Activated naive CD4-positive, alpha-beta T cell (primary cell): Measurements from ENCODE around the gene DYNLT1.
"Not testable (repeated sequence)": the region's sequence is repeated elsewhere in the genome, so short reads cannot be mapped to it uniquely, and the experiment has no call there.

Source experiments
- DNase-seq, 4 experiments: peaks; one replicate each; lab custom pipeline; 2025; lab: John Stamatoyannopoulos, UW

The DYNLT1 gene

DNA sequence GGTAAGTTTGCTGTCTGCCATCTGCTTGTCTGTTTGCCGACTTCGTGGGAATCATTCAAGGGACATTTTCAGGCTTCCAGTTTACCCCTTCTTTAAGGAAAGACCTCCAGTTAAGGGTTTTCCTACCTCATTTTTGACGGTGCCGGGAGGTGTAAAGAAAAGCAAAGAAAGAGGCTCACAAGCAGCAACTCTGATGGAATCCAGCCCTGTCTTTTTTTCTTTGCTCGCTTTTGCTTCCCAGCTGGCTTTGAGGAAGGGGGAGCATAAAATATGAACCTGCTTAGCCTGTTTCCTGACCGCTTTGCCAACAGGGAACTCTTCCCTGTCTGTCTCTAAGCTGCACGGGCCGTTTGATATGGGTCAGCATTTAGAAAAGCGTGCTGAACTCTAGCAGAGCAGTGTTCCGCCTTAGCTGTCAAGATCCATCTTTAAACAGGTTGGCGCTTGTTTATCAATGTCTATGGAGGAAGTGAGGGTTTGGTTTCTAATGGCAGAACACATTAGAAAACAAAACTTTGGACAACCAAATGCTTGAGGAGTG, 19.2 kb upstream of the DYNLT1 start:
- DNase-seq, result no peak

DNA sequence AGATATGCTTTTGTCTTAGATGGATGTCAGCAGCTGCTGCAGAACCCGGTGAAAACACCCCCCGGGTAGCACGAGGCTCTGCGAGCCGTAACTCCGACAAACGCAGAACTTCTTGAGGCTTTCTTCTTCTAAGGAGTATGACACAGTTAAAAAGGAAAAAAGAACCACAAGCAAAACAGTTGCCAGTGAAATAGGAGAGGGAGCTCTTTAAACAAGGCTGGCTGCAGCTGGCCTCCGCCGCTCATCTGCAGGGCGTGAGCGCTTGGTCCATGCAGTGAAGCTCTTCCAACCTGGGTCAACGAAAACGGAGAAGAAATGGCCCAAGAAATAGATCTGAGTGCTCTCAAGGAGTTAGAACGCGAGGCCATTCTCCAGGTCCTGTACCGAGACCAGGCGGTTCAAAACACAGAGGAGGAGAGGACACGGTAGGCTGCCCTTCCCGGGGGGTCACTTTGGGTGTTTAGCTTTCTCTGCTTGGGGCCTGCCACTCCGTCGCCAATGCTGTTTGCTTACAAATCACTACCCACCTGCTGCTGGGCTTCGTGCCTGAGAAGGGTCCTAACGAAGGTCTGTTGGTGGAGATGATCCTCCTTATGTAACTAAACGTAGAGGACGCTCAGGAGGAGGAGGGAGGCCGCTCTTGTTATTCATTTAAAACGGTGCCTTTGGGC, 18.5 kb upstream of the DYNLT1 start:
- DNase-seq, result no peak

DNA sequence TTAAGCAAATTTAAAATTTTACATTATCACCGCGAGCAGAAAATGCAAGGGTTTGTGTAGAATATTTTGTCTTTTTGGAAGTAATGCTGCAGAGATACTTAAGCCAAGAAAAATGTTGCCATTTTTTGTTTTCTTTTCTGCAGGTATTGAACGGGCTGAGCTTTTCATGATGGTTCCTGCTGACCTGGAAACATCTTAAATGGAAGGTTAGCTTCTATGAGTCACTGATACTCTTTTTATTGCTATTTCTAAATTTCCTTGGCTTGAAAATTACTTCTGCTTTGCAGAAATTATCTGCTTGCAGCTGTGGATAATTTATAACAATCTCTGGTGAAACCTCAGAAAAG, 18.0 kb upstream of the DYNLT1 start:
- DNase-seq, result no peak

DNA sequence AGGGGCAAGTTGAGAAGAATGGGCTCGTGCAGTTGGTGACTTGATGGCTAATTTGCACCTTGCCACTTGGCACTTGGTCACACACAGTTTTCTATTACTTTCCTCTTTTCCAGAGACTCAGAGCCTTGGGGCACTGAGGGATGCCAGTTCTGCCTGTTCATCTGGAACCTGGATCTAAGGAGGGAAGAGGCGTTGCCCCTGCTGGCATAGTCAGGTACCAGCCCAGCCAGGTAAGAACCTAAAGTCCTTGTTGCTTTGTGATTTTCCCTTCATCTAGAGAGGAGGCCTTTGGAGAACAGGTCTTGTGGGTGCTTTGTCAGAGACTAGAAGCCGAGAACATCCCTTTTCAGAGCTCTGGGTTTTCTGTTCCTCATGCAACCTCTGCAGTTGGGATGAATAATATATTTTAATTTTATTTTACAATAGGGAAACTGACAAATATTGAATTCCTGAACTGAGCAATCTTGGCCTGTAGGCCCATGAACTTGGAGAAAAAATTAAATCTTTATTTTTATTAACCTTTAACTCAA, 16.7 kb upstream of the DYNLT1 start:
- no peak for DNase-seq

DNA sequence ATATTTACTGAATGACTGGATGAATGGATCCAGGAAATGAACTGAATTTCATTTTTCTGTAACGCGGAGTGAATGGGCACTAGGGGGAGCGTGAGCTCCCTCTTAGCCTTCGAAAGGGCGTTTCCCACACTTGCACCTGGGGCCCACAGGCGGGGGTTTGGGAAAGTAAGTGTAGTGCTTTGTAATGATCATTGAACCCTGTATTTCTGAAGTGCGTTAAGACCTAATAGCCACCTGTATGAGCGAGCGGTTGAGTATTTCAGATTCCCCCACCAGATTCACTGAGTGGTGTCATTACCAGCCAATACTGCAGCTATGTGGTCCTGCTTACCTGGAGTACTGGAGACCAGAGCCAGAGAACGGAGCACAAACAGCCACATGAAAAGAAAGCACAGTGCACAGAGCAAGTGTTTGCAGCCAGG, 15.8 kb upstream of the DYNLT1 start:
- DNase-seq, result peak in 1 of 4 experiments; percentile 20

DNA sequence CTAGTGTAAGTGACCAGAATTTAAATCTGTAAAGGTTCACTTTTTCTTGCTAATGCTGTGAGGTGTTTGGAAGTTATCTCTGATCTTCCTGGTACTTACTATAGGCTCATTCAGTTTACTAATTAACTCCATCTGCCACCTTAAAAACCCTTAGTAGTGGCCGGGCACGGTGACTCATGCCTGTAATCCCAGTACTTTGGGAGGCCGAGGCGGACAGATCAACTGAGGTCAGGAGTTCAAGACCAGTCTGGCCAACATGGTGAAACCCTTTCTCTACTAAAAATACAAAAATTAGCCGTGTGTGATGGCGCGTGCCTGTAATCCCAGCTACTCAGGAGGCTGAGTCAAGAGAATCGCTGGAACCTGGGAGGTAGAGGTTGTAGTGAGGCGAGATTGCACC, 12.4 kb upstream of the DYNLT1 start:
- DNase-seq, result not testable (repeated sequence)

DNA sequence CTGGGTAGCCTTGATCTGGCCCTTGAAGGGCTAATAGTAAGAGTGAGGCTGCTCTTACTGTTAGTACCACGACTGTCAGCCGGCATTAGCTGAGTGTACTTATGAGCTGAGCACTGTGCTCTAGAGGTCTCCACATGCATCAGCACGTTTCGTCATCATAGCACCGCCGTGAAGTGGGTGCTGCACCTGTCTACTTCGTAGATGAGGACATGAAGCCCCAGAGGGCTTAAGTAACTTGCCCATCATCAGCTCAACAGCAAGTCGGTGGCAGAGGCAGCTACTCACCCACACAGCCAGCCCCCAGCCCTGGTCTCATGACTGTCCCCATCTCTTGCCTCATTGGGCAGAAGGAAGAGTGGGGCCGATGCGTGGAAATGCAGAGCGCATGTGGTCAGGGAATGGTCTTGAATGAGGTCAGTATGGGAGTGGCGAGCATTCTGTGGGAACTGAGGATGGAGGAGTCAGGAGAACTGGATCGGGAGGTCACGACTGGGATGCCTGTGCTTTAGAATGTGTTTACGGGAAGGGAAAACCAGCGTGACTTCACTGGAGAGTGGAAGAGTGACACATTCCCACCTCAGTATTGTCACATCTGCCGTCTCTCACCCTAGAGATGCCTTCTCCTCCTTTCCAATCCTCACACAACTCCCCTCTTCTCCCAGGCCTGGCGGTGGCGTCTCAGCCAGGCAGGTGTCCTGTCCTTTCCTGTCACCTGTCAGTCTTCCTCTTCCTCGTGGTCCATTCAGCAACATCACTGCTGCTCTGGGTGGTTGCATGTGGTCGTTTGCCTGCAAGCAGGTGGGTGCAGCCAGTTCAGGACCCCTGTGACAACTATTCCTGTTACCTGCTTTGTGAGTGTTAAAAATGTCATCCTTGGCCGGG, 11.3 kb upstream of the DYNLT1 start:
- DNase-seq, result no peak

DNA sequence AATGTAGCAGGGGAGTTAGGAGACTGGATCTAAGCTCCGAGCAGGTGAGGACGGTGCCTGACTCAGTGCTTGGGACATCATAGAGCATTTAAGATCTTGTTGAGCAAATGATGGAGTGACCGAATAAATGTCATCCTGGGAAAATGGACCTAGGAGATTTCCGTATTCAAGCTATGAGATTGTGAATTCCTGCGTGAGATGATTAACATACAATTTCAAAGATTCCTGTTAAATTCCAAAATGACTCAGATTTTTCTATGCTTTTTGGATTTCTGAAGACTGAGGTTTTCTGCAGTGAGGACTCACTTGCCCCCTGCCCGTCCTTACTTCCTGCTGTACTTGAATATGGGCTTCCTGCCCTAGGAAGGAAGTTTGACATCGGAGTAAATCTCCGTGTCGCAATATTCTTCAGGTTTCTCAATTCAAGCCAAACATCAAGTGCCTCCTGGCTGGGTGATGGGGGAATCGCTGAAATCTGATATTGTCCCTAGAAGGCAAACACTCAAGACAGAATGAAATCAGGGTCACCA, 10.5 kb upstream of the DYNLT1 start:
- DNase-seq, result no peak

DNA sequence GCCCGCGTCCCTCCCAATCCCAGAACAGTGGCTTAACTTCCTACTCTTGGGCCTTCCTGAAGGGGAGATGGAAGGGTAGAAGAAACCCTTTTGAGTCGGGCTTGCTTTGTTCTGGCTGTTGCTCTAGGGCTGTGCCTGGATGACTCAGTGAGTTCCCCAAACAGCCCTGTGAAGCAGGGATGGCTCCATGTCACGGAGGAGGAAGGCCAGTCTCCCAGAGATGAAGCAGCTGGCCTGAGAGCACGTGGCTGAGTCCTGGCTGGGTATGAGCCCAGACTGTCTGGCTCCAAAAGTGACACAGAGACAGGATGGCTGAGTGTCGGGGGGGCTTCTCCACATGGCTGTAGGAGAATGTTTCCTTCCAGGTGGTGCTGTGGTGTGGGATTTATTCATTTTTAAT, 10.0 kb upstream of the DYNLT1 start:
- no peak for DNase-seq

DNA sequence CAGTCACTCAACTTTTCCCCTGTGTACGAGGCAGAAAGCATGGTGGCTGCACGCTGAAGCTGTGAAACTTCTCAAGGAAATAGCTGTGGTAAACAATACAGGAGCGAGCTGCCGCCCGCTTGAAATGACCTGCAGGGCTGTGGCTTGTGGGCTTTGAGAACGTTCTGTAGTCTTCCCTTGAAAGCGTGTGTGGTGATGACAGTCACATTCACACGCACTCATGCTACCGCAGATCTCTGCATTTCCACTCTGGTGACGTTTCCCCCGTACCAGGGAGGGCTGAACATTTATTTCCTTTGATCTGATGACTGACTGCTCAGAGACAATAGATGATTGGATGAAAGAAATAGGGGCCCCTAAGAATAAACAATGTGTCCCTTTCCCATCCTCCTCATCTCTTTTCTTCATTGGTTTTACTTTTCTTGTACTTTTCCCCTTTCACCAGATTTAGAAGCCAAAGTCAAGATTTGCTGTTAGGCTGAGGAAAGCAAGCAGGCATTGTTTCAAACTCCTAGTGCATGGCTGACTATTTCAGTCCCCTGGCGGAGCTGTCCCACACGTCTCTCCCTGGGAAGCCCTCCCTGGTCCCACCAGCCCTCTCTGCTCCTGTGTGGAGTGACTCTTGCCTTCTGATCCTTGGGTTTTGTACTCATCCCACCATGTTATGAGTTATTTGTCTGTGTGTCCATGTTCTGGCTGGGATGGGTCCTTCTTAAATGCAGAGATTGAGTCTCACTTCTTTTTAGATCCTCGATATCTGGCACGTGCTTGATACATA, 9.2 kb upstream of the DYNLT1 start:
- peak; percentile 45 to 74 (median 61) for DNase-seq

DNA sequence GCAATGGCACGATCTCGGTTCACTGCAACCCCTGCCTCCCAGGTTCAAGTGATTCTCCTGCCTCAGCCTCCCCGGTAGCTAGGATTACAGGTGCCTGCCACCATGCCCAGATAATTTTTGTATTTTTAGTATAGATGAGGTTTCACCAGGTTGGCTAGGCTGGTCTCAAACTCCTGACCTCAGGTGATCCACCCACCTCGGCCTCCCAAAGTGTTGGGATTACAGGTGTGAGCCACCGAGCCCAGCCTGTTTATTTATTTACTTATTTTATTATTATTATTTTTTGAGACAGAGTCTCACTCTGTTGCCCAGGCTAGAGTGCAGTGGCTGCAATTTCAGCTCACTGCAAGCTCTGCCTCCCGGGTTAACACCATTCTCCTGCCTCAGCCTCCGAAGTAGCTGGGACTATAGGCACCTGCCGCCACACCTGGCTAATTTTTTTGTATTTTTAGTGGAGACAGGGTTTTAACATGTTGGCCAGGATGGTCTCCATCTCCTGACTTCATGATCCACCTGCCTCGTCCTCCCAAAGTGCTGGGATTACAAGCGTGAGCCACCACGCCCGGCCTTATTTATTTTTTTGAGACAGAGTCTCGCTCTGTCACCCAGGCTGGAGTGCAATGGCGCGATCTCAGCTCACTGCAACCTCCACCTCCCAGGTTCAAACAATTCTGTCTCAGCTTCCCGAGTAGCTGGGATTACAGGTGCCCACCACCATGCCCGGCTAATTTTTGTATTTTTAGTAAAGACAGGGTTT, 7.6 kb upstream of the DYNLT1 start:
- not testable (repeated sequence) for DNase-seq

DNA sequence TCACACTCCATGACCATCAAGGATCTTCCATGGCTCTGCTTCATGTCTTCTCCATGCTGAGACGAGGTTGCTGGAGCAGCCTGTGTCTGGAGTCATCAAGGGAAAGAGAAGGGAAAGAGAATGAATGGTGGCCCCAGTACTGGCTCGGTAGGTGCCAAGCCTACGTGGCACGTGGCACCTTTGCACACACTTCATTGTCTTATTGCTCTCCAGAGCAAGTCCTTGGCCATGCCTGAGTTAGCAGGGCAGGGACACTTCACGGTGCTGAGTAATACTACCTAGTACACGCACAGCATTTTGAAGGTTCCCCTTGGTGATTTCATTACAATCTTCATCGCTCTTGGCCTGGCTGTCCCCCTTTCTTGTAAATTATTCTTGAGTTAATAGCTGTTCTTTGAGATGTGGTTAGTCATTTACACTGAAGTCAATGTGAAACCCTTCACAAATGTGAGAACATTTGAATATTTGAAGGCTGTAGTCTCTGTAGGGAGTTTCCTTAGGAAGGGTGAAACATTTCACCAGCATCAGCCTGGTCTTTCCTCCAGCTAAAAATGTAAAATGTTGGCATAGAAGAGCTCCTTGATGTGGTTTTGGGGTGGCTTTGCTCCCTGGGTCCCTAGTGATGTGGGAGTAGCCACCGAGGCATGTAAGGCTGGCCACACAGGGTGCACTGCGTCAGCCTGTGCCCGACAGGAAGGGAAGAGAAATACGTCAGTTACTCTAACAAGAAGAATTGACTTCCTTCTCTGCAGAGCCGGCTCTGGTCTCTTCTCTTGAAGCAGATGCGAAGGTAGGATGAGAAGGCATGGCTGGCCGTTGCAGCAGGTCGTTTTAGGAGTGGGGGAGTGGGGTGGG, 5.0 kb upstream of the DYNLT1 start, which contains the start of gene SYTL3:
Gene SYTL3 (plus strand): TSS at position 766 of the 855 bp plus-strand sequence. CDS start 13,215 bp downstream, outside the sequence.
- DNase-seq, result peak; percentile 23 to 49 (median 32)

DNA sequence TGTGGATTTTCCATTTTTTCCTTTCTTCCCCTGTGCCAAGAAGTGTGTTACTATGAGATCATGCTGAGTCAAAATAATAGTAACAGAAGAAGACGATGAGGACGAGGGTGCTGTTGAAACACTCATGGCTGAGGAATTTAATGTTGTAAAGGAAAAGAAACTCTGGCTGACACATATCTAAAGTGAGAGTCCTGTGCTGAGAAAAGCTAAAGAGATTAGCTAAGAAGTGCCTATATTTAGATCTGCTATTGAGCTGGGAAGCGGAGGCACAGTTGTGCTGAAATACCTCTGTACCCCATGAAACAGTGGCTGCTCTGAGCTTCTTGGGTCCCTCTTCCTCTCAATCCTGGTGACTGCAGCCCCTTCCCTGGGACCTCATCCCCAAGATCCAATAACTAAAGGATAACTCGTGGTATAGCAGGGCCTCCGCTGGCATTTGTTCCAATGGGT, 4.2 kb upstream of the DYNLT1 start:
- DNase-seq, result no peak

DNA sequence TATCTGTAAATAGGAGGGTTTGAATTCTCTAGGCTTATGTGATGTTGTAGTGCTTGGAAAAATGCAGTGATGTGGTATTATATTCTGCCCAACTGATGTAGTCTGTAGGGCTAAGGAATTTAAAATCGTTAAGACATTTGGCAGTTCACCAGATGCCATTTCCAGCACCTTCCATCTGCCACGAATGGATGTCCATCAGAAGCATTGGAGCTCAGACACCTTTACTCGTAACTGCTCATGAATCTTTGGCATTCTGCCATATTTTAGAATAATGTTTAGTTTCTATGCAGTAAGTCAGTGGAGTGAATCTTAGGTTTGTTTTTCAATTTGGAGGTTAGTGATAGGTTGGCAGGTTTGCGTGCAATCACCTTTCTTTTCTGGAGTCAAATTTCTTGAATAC, 3.0 kb upstream of the DYNLT1 start:
- DNase-seq, result no peak

DNA sequence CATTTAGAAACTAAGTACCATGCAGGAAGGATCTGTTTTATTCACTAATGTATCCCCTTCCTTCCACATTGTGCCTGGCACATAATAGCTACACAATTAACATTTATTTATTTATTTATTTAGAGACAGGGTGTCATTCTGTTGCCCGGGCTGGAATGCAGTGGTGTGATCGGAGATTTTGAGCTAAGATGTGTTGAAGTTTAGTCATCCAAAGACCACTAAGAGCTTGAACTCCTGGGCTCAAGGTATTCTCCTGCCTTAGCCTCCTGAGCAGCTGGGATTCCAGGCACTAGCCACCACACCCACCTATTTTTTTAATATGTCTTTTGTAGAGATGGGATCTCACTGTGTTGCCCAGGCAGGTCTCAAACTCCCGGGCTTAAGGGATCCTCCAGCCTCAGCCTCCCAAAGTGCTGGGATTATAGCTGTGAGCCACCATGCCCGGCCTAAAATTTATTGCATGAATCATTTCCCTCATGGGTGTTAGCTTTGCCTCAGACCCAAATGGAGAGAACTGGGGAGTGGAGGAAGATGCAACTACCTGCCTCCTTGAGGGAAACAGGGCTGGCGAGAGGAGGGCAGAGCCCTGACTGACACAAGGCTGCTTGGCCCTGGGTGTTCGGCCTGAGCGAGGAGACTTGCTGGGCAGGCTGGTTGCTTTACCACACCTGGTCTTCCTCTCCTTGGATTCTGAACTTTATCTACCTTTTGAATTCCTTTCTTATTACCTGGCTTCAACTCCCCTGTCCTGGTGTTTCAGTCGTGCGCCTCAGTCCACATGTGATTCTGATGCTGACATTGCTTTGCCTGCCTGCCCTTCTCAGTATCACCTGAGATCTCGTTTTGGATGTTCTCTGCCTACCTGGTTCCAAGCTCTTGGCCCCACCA, 1.7 kb upstream of the DYNLT1 start:
- DNase-seq, result no peak

DNA sequence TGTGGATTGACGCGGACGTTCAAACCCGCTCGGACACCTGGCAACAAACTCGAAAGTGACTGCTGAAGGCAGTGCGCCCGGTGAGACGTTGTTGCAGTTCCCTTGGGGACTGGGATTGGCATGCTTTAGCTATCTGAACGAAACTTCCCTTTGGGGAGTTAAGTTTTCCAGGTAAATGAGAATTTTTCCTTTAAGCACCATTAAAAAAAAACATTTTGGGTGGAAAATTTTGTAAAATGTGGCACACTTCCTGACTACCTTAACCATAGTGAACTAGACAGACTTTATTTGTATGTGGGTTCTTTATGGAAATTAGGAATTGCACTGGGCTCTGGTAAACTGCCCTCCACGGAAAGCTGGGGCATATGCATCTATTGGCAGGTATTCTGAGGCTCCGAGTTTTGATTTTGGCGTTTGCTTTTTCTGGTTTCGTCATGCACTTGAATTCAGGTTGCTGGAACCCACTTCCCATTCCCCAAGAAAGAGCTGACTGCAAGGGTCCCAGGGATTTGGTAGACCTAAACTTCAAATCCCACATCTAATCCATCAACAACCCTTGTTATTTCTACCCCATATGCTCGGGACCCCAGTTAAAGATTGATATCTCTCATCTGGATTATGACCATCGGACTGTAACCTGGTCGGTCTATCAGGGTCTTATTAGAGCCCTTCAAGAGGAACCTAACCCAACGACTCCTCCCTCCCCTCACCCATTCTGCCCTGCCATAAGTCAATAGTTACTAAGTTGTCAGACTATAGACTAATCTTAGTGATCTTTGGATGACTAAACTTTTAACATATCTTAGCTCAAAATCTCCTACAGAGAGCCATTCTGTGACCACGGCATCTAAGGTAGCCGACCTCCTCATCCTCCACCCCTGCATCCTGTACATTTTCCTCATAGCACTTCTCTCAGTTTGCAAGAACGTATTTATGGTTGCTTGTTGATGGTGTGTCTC, 800 bp upstream of the DYNLT1 start:
- DNase-seq, result no peak

DNA sequence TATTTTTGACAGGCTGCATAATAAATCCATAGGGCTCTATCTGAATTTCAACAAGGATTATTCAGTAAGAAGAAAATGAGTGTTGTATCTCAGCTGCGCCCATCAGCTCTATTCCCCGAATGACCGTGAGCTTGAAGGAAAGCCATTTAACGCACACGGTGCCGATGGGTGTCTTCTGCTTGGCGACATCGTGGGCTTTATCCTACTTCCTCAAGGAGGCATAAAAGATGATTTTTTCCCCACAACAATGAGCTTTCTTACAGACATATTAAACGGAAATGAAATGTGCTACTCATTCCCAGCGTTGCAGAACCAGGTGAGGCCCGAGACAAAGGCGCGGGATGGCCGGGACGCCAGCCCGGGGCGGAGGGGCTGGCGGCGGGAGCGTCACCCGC, 710 bp downstream of the DYNLT1 start:
- DNase-seq, result no peak

DNA sequence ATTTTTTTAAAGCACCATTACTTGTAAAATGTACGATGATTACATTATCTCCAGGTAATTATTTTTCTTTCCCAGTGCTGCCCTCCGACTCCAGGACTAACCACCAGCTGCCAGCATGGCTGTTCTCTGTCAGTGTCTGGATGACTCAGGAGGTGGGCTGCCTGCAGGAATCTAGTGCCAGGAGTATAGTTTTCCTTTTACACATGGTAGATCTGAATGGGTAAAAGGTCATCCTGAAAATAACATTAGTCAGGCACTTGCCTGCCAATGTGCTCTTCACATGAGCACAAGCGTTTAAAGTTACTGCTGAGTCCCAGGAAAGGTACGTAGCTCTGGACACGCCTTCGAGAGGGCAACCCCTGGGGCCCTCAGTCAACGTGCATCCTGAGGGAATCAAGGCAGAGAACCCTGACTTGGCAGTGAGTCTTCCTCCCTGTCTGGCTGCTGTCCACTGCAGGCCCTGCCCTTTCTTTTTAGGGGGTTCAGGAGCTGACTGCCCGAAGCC, 2.4 kb downstream of the DYNLT1 start:
- DNase-seq, result no peak
